H1 (cell line): ENCODE measurements around the gene BAZ2A. TPM values are rescaled to one million over a fixed set of nuclear protein-coding genes. Genes with fewer than 3 reads are reported as not detected.

Source experiments
- BACH1 ChIP-seq: IDR thresholded peaks from 2 replicates; pipeline ENCODE4 v1.6.1; 2012; ENCODE audit warnings: low read length, improper control_type of control experiment
- CHD1 ChIP-seq: IDR thresholded peaks from 2 replicates; pipeline ENCODE4 v1.6.1; 2012; ENCODE audit warnings: low read depth, low read length, improper control_type of control experiment
- CHD7 ChIP-seq: fragments of 300-600 bp; sonication (generic); IDR thresholded peaks from 2 replicates; pipeline ENCODE4 v1.7.1; 2012; ENCODE audit warnings: low read length, moderate library complexity, mild to moderate bottlenecking, inconsistent platforms; ENCODE audit not compliant: insufficient replicate concordance
- EP300 ChIP-seq, 2 experiments: IDR thresholded peaks; 1 replicate in 1 of 2; 2 replicates in 1 of 2; pipeline ENCODE4 v1.6.1; 2011 to 2012; ENCODE audit warnings: low read depth in 2 of 2, low read length in 2 of 2, mild to moderate bottlenecking in 2 of 2, borderline replicate concordance in 1 of 2, inconsistent platforms in 1 of 2, moderate library complexity in 1 of 2
- EZH2 ChIP-seq: fragments of 200-600 bp; sonication (generic); IDR thresholded peaks from 2 replicates; pipeline ENCODE4 v1.7.1; 2012; ENCODE audit warnings: low read depth, mild to moderate bottlenecking, moderate library complexity, low read length, inconsistent platforms; ENCODE audit not compliant: severe bottlenecking
- GTF2F1 ChIP-seq: IDR thresholded peaks from 2 replicates; pipeline ENCODE4 v1.6.1; 2012; ENCODE audit warnings: low read depth, low read length, improper control_type of control experiment, borderline replicate concordance
- HDAC2 ChIP-seq, 2 experiments: fragments of 300-600 bp in 1 of 2; sonication (generic) in 1 of 2; IDR thresholded peaks; 2 replicates each; pipeline ENCODE4 v1.6.1; 2011 to 2012; ENCODE audit warnings: low read depth in 2 of 2, low read length in 2 of 2, mild to moderate bottlenecking in 2 of 2, moderate library complexity in 2 of 2, borderline replicate concordance in 1 of 2, inconsistent platforms in 1 of 2
- MAX ChIP-seq: IDR thresholded peaks from 2 replicates; pipeline ENCODE4 v1.6.1; 2012; ENCODE audit warnings: inconsistent platforms
- RXRA ChIP-seq: IDR thresholded peaks from 2 replicates; pipeline ENCODE4 v1.6.1; 2011; ENCODE audit warnings: low read depth, mild to moderate bottlenecking, low read length, moderate library complexity; ENCODE audit not compliant: insufficient read depth
- polyA plus RNA-seq, 7 experiments: library from polyadenylated mRNA; depleted of rRNA in 3 of 7; stranded (reverse) in 5 of 7; unstranded in 2 of 7; fragments of >200 nt in 5 of 7; fragments of 200-250 nt in 2 of 7; gene quantifications; 1 replicate in 5 of 7; 2 replicates in 1 of 7; 4 replicates in 1 of 7; pipeline versions ENCODE4 v1.2.1 to v1.2.3, GENCODE V29; 2011 to 2013; ENCODE audit warnings: missing spikeins in 2 of 7, mixed read lengths in 2 of 7
- total RNA-seq: library from RNA; stranded (reverse); fragmentation: NEBNext Ultra II Directional; extraction: Animal tissue kit (Norgen Biotek cat#: 25700); gene quantifications from 2 replicates; pipeline ENCODE4 v1.2.1, GENCODE V29; 2021

Gene BAZ2A
- total and polyA plus RNA-seq, 2 of the 8 experiments (the other 6 are each of a cell fraction or from before 2014, with no cell fraction given) = 52.0 to 110 TPM

DNA sequence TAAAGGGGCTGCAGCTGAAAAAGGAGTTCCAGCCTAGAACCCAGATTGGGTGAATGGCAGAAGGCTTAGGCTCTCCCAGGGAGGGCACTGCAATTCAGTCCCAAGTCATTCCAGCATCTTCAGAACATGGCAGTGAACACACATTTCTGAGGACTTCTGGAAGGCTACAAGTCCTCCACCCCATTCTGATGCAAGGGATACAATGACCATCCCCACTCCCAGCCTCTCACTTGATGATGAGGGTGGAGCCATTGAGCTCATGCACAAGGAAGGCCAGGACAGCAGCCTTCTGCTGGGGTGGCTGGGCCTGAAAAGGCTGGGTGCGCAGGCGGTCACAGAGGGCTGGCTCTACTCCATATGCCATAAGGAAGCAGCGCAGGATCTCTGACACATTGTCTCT lies 25.8 kb downstream of the BAZ2A start (continued):
- TF ChIP-seq CHD7 (no peak), BACH1 (no peak), HDAC2 (IDR thresholded peaks at IDR 0.05; ENCODE audit: borderline replicate concordance in 1 of 2, low read depth in 2 of 2, low read length in 2 of 2) (no peak), EZH2 (no peak), EP300 (IDR thresholded peaks at IDR 0.05; ENCODE audit: borderline replicate concordance in 1 of 2, low read depth in 2 of 2, low read length in 2 of 2) (no peak), RXRA (no peak), CHD1 (no peak), MAX (no peak), GTF2F1 (no peak)
